ENCODE measurements around the gene PPME1.

- no peak for TF ChIP-seq ATF2 (tag by site-specific recombination; IDR thresholded peaks at IDR 0.05; ENCODE audit: low read depth)
- TF ChIP-seq ZNF184 (tag by site-specific recombination; IDR thresholded peaks at IDR 0.05): no peak
These were observed 16.3 kb upstream of the PPME1 start for GRCh38 chr11:74154620-74155281.
